ENCODE results near the gene PPP4R3B.

The PPP4R3B gene

DNA sequence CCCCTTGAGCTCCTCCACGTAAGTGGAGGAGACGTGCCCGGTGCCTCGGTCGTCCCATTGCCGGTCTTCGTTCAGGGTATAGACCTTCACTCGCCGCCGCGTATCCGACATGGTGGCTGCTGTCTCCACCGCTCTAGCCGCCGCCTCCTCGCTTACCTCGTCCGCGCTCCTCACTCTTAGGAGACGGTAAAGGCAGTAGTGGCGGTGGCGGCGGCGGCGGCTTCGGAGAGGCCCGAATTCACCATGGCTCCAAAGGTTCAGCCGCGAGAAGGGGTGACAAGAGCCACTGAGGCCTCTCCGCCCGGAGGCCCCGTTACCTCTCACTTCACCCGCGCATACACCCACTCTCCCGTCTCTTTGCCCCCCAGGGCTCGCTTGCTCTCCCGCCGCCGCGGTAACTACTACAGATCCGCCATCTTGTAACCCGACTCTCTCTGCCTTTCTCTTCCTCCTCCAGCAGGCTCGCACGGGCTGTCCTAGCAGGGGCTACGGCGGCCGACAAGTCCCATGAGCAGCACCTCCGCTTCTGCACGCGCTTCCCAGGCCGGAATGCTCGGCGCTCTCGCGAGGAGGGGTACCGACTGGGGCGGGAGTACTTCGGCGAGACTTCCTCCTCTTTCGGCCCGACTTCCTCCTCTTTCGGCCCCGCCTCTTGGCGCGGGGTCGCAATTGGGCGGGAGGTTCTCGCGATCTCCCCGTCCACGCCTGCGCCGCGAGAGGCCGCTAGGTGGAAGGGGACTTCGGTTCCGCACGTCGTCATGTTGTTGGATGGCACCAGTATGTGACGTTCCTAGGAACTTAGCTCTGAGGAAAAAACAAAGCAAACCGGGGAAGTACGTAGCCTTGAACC lies at the start of gene PPP4R3B (continued):
- peak; percentile 87 for TF ChIP-seq ZNF324 (tag by site-specific recombination; IDR thresholded peaks at IDR 0.05)
- peak; percentile 70 for TF ChIP-seq ZNF335 (tag by site-specific recombination; conservative IDR thresholded peaks at IDR 0.05)
- TF ChIP-seq, protein P1, sequence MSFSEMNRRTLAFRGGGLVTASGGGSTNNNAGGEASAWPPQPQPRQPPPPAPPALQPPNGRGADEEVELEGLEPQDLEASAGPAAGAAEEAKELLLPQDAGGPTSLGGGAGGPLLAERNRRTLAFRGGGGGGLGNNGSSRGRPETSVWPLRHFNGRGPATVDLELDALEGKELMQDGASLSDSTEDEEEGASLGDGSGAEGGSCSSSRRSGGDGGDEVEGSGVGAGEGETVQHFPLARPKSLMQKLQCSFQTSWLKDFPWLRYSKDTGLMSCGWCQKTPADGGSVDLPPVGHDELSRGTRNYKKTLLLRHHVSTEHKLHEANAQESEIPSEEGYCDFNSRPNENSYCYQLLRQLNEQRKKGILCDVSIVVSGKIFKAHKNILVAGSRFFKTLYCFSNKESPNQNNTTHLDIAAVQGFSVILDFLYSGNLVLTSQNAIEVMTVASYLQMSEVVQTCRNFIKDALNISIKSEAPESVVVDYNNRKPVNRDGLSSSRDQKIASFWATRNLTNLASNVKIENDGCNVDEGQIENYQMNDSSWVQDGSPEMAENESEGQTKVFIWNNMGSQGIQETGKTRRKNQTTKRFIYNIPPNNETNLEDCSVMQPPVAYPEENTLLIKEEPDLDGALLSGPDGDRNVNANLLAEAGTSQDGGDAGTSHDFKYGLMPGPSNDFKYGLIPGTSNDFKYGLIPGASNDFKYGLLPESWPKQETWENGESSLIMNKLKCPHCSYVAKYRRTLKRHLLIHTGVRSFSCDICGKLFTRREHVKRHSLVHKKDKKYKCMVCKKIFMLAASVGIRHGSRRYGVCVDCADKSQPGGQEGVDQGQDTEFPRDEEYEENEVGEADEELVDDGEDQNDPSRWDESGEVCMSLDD (tag by site-specific recombination; IDR thresholded peaks at IDR 0.05): 0 out of 2 replicates have a peak, but pooled peaks have one; percentile 36
- no peak for TF ChIP-seq ZNF626 (tag by site-specific recombination; IDR thresholded peaks at IDR 0.05)
- no peak for TF ChIP-seq SALL2 (tag by site-specific recombination; IDR thresholded peaks at IDR 0.05; ENCODE audit: borderline replicate concordance)
- TF ChIP-seq ZNF174 (tag by site-specific recombination; IDR thresholded peaks at IDR 0.05): no peak
- TF ChIP-seq HOXA7 (CRISPR knock-in tag; IDR thresholded peaks at IDR 0.05; ENCODE audit: borderline replicate concordance): no peak
- TF ChIP-seq, protein P2, sequence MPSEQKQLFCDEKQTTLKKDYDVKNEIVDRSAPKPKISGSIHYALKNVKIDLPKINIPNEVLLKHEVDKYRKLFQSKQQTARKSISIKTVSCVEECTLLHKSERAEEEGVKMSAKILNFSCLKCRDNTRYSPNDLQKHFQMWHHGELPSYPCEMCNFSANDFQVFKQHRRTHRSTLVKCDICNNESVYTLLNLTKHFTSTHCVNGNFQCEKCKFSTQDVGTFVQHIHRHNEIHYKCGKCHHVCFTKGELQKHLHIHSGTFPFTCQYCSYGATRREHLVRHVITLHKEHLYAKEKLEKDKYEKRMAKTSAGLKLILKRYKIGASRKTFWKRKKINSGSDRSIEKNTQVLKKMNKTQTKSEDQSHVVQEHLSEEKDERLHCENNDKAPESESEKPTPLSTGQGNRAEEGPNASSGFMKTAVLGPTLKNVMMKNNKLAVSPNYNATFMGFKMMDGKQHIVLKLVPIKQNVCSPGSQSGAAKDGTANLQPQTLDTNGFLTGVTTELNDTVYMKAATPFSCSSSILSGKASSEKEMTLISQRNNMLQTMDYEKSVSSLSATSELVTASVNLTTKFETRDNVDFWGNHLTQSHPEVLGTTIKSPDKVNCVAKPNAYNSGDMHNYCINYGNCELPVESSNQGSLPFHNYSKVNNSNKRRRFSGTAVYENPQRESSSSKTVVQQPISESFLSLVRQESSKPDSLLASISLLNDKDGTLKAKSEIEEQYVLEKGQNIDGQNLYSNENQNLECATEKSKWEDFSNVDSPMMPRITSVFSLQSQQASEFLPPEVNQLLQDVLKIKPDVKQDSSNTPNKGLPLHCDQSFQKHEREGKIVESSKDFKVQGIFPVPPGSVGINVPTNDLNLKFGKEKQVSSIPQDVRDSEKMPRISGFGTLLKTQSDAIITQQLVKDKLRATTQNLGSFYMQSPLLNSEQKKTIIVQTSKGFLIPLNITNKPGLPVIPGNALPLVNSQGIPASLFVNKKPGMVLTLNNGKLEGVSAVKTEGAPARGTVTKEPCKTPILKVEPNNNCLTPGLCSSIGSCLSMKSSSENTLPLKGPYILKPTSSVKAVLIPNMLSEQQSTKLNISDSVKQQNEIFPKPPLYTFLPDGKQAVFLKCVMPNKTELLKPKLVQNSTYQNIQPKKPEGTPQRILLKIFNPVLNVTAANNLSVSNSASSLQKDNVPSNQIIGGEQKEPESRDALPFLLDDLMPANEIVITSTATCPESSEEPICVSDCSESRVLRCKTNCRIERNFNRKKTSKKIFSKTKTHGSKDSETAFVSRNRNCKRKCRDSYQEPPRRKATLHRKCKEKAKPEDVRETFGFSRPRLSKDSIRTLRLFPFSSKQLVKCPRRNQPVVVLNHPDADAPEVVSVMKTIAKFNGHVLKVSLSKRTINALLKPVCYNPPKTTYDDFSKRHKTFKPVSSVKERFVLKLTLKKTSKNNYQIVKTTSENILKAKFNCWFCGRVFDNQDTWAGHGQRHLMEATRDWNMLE (tag by site-specific recombination; conservative IDR thresholded peaks at IDR 0.05; ENCODE audit: low read depth): peak; percentile 63
- TF ChIP-seq, protein P3, sequence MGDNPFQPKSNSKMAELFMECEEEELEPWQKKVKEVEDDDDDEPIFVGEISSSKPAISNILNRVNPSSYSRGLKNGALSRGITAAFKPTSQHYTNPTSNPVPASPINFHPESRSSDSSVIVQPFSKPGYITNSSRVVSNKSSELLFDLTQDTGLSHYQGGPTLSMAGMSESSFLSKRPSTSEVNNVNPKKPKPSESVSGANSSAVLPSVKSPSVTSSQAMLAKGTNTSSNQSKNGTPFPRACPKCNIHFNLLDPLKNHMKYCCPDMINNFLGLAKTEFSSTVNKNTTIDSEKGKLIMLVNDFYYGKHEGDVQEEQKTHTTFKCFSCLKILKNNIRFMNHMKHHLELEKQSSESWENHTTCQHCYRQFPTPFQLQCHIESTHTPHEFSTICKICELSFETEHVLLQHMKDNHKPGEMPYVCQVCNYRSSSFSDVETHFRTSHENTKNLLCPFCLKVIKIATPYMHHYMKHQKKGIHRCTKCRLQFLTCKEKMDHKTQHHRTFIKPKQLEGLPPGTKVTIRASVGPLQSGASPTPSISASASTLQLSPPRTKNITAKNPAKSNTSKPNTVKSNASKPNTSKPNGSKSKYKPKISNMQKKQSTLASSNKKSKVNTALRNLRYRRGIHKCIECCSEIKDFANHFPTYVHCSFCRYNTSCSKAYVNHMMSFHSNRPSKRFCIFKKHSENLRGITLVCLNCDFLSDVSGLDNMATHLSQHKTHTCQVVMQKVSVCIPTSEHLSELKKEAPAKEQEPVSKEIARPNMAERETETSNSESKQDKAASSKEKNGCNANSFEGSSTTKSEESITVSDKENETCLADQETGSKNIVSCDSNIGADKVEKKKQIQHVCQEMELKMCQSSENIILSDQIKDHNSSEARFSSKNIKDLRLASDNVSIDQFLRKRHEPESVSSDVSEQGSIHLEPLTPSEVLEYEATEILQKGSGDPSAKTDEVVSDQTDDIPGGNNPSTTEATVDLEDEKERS (tag by site-specific recombination; IDR thresholded peaks at IDR 0.05): no peak
- TF ChIP-seq, protein P4, sequence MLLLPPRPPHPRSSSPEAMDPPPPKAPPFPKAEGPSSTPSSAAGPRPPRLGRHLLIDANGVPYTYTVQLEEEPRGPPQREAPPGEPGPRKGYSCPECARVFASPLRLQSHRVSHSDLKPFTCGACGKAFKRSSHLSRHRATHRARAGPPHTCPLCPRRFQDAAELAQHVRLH (tag by site-specific recombination; IDR thresholded peaks at IDR 0.05): no peak
- no peak for TF ChIP-seq ZNF292 (tag by site-specific recombination; IDR thresholded peaks at IDR 0.05; ENCODE audit: borderline replicate concordance, low read depth)
- TF ChIP-seq, protein P5, sequence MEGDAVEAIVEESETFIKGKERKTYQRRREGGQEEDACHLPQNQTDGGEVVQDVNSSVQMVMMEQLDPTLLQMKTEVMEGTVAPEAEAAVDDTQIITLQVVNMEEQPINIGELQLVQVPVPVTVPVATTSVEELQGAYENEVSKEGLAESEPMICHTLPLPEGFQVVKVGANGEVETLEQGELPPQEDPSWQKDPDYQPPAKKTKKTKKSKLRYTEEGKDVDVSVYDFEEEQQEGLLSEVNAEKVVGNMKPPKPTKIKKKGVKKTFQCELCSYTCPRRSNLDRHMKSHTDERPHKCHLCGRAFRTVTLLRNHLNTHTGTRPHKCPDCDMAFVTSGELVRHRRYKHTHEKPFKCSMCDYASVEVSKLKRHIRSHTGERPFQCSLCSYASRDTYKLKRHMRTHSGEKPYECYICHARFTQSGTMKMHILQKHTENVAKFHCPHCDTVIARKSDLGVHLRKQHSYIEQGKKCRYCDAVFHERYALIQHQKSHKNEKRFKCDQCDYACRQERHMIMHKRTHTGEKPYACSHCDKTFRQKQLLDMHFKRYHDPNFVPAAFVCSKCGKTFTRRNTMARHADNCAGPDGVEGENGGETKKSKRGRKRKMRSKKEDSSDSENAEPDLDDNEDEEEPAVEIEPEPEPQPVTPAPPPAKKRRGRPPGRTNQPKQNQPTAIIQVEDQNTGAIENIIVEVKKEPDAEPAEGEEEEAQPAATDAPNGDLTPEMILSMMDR (tag by site-specific recombination; IDR thresholded peaks at IDR 0.05): peak; percentile 93
- TF ChIP-seq, protein P6, sequence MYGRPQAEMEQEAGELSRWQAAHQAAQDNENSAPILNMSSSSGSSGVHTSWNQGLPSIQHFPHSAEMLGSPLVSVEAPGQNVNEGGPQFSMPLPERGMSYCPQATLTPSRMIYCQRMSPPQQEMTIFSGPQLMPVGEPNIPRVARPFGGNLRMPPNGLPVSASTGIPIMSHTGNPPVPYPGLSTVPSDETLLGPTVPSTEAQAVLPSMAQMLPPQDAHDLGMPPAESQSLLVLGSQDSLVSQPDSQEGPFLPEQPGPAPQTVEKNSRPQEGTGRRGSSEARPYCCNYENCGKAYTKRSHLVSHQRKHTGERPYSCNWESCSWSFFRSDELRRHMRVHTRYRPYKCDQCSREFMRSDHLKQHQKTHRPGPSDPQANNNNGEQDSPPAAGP (tag by site-specific recombination; IDR thresholded peaks at IDR 0.05): peak; percentile 39; the same call in 1 of the 2 replicates
- TF ChIP-seq SP3 (tag by site-specific recombination; IDR thresholded peaks at IDR 0.05): peak; percentile 97
- no peak for TF ChIP-seq ZNF140 (tag by site-specific recombination; IDR thresholded peaks at IDR 0.05)
- TF ChIP-seq, protein P7, sequence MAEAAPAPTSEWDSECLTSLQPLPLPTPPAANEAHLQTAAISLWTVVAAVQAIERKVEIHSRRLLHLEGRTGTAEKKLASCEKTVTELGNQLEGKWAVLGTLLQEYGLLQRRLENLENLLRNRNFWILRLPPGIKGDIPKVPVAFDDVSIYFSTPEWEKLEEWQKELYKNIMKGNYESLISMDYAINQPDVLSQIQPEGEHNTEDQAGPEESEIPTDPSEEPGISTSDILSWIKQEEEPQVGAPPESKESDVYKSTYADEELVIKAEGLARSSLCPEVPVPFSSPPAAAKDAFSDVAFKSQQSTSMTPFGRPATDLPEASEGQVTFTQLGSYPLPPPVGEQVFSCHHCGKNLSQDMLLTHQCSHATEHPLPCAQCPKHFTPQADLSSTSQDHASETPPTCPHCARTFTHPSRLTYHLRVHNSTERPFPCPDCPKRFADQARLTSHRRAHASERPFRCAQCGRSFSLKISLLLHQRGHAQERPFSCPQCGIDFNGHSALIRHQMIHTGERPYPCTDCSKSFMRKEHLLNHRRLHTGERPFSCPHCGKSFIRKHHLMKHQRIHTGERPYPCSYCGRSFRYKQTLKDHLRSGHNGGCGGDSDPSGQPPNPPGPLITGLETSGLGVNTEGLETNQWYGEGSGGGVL (tag by site-specific recombination; IDR thresholded peaks at IDR 0.05): peak; percentile 87
- no peak for TF ChIP-seq ZNF175 (tag by site-specific recombination; IDR thresholded peaks at IDR 0.05)
- peak; percentile 49; the same call in 1 of the 2 replicates for TF ChIP-seq ZNF2 (tag by site-specific recombination; IDR thresholded peaks at IDR 0.05)
- no peak for TF ChIP-seq ZNF654 (tag by site-specific recombination; IDR thresholded peaks at IDR 0.05; ENCODE audit: low read depth)
